ENCODE results near the gene DNM1.

DNM1 gene

GRCh38 chr9:128293091-128293490 is 89.9 kb downstream of the DNM1 start:
- no peak for DNase-seq (ENCODE audit: low read depth)
- H3K4me3 ChIP-seq (ENCODE audit: low read depth, low read length), result no peak overlapping the region

GRCh38 chr9:128294142-128294541 is 91.0 kb downstream of the DNM1 start:
- no peak for DNase-seq (ENCODE audit: low read depth)
- H3K4me3 ChIP-seq (ENCODE audit: low read depth, low read length), result no peak overlapping the region

GRCh38 chr9:128296340-128297220 is 93.4 kb downstream of the DNM1 start:
- no peak for DNase-seq (ENCODE audit: low read depth)

GRCh38 chr9:128297221-128297773 is 94.1 kb downstream of the DNM1 start:
- DNase-seq (ENCODE audit: low read depth), result no peak
- no peak overlapping the region for H3K4me3 ChIP-seq (ENCODE audit: low read depth, low read length)

More at GRCh38 chr9:128296340-128297220, 93.4 kb downstream of the DNM1 start:
- no peak overlapping the region for H3K4me3 ChIP-seq (ENCODE audit: low read depth, low read length)

- H3K4me3 ChIP-seq (ENCODE audit: low read depth, low read length), result no peak overlapping the region
- DNase-seq (ENCODE audit: low read depth), result no peak
Observed at GRCh38 chr9:128298535-128299482, 95.6 kb downstream of the DNM1 start.

GRCh38 chr9:128304136-128304970 is 101.2 kb downstream of the DNM1 start:
- no peak overlapping the region for H3K4me3 ChIP-seq (ENCODE audit: low read depth, low read length)
- no peak for DNase-seq (ENCODE audit: low read depth)

Measured in skeletal muscle cell (primary cell).